B cell (primary cell): ENCODE data around the gene SOX13. TPM values are rescaled to one million over a fixed set of nuclear protein-coding genes. Genes with fewer than 3 reads are reported as not detected.

ENCODE experiments used
- ATAC-seq: fragments of 200-7000 bp; cut with Tn5 transposase; one replicate; pipeline ENCODE4 v1.10.0; 2021; ENCODE audit warnings: low read depth, mild to moderate bottlenecking, moderate number of reproducible peaks, moderate library complexity
- CTCF ChIA-PET: fragments of 350-600 bp; sonication (Branson Sonifier 250); formaldehyde crosslinking; loops from one replicate; lab custom pipeline; 2021; ENCODE audit warnings: antibody characterized with exemption, inconsistent platforms; lab: Charles Lee
- POLR2A ChIA-PET: fragments of 350-600 bp; sonication (Branson Sonifier 250); formaldehyde crosslinking; loops from one replicate; lab custom pipeline; 2021; ENCODE audit warnings: antibody characterized with exemption; lab: Charles Lee
- DNase-seq: peaks from one replicate; pipeline ENCODE4 v3.0.0; 2013
- H2AFZ ChIP-seq: 2 replicates; pipeline ENCODE4 v1.6.1; 2012; ENCODE audit warnings: mild to moderate bottlenecking, low read depth, low read length; ENCODE audit not compliant: insufficient read depth, poor library complexity, severe bottlenecking
- H3K27ac ChIP-seq, 2 donors: 1 replicate in 1 of 2; 2 replicates in 1 of 2; pipeline ENCODE4 v1.5.1; 2012 to 2013; ENCODE audit warnings: low read length in 2 of 2, mild to moderate bottlenecking in 2 of 2, moderate library complexity in 1 of 2
- H3K27me3 ChIP-seq, 4 experiments: fragments of 200-600 bp in 1 of 4; sonication (generic) in 1 of 4; replicated peaks in 1 of 4; 1 replicate in 2 of 4; 2 replicates in 2 of 4; pipeline versions ENCODE4 v1.6.1 to v1.7.0; 2013 to 2016; ENCODE audit warnings: low read length in 3 of 4, mild to moderate bottlenecking in 2 of 4, mixed read lengths in 1 of 4, moderate library complexity in 1 of 4; ENCODE audit not compliant: insufficient read depth in 4 of 4, control insufficient read depth in 3 of 4; ENCODE audit errors: control extremely low read depth in 1 of 4
- H3K36me3 ChIP-seq, 2 experiments: replicated peaks in 1 of 2; 1 replicate in 1 of 2; 2 replicates in 1 of 2; pipeline versions ENCODE4 v1.6.1 to v1.7.1; 2013; ENCODE audit warnings: low read length in 1 of 2; ENCODE audit not compliant: insufficient read depth in 2 of 2, control insufficient read depth in 1 of 2; ENCODE audit errors: control extremely low read depth in 1 of 2, extremely low read depth in 1 of 2
- H3K4me1 ChIP-seq, 2 donors: fragments of 200-600 bp in 1 of 2; sonication (generic) in 1 of 2; 1 replicate in 1 of 2; 2 replicates in 1 of 2; pipeline versions ENCODE4 v1.5.1 to v1.6.1; 2013 to 2017; ENCODE audit warnings: low read length in 2 of 2; ENCODE audit not compliant: control insufficient read depth in 2 of 2, insufficient read depth in 2 of 2
- H3K4me2 ChIP-seq: replicated peaks from 2 replicates; pipeline ENCODE3; 2012; ENCODE audit warnings: mild to moderate bottlenecking, low read depth, low read length; ENCODE audit not compliant: poor library complexity, severe bottlenecking
- H3K4me3 ChIP-seq, 5 experiments: fragments of 200-600 bp in 1 of 5; sonication (generic) in 1 of 5; 1 replicate in 3 of 5; 2 replicates in 2 of 5; pipeline versions ENCODE4 v1.5.1 to v1.7.0; 2011 to 2016; ENCODE audit warnings: low read length in 4 of 5, mild to moderate bottlenecking in 4 of 5, low read depth in 2 of 5, control low read depth in 1 of 5, moderate library complexity in 1 of 5; ENCODE audit not compliant: insufficient read depth in 1 of 5; ENCODE audit errors: control extremely low read depth in 1 of 5, extremely low read depth in 1 of 5
- H3K79me2 ChIP-seq: fragments of 200-600 bp; sonication (generic); one replicate; pipeline ENCODE4 v1.6.0; 2016; ENCODE audit warnings: low read length; ENCODE audit not compliant: control insufficient read depth, insufficient read depth
- H3K9ac ChIP-seq: fragments of 200-600 bp; sonication (generic); 2 replicates; pipeline ENCODE4 v1.6.1; 2017; ENCODE audit warnings: mild to moderate bottlenecking, low read length, moderate library complexity
- H3K9me3 ChIP-seq, 3 donors: one replicate each; pipeline versions ENCODE4 v1.6.1 to v1.7.1; 2013; ENCODE audit warnings: low read length in 2 of 3; ENCODE audit not compliant: control insufficient read depth in 2 of 3, insufficient read depth in 1 of 3; ENCODE audit errors: control extremely low read depth in 1 of 3
- H4K20me1 ChIP-seq: 2 replicates; pipeline ENCODE4 v1.6.0; 2012; ENCODE audit warnings: mild to moderate bottlenecking, low read length; ENCODE audit not compliant: insufficient read depth, control insufficient read depth, poor library complexity, severe bottlenecking
- H3K27ac Mint-ChIP-seq: one replicate; pipeline ENCODE4 v1.8.0; 2021; ENCODE audit warnings: mixed read lengths
- H3K27me3 Mint-ChIP-seq: one replicate; pipeline ENCODE4 v1.8.0; 2021; ENCODE audit warnings: mixed read lengths
- H3K4me1 Mint-ChIP-seq: one replicate; pipeline ENCODE4 v1.8.0; 2021; ENCODE audit warnings: mixed read lengths
- H3K4me3 Mint-ChIP-seq: one replicate; pipeline ENCODE4 v1.8.0; 2021; ENCODE audit warnings: mixed read lengths
- H3K9me3 Mint-ChIP-seq: one replicate; pipeline ENCODE4 v1.8.0; 2022; ENCODE audit warnings: mixed read lengths; ENCODE audit not compliant: insufficient read depth
- CTCF ChIP-seq: fragments of 200-600 bp; IDR thresholded peaks from one replicate; pipeline ENCODE4 v1.8.0; 2022; ENCODE audit warnings: antibody characterized with exemption, mild to moderate bottlenecking
- EZH2 ChIP-seq: IDR thresholded peaks from 2 replicates; pipeline ENCODE4 v1.6.1; 2012; ENCODE audit warnings: borderline replicate concordance, low read depth, mild to moderate bottlenecking, moderate library complexity, low read length; ENCODE audit not compliant: insufficient read depth, poor library complexity, severe bottlenecking
- WGBS: methylation state at CpG from one replicate; pipeline ENCODE4 v1.1.5; 2013; ENCODE audit warnings: missing lambda C conversion rate; ENCODE audit not compliant: insufficient coverage; 5-methylcytosine and 5-hydroxymethylcytosine counted together
- intact Hi-C: fragments of 100-400 bp; cut with micrococcal nuclease; formaldehyde crosslinking; loops from one replicate; pipeline ENCODE4 v1.10.0; 2022
- polyA plus RNA-seq: library from polyadenylated mRNA; depleted of rRNA; stranded (reverse); fragments of >200 nt; gene quantifications from 2 replicates; pipeline ENCODE4 v1.2.3, GENCODE V29; 2012
- total RNA-seq, 2 donors: library from RNA; stranded (reverse); fragments of 120-200 nt in 1 of 2; gene quantifications; 1 replicate in 1 of 2; 2 replicates in 1 of 2; pipeline versions ENCODE4 v1.2.3 to v1.2.4, GENCODE V29; 2013 to 2022

Gene SOX13
- total and polyA plus RNA-seq, 2 donors (not counting 1 experiment from before 2014, with no cell fraction given) = 0.15 to 1.3 TPM

- DNase-seq = no peak
- Histone ChIP-seq H2AFZ (no peak overlapping the region), H3K4me1 (no peaks in the 10 kb centered on the region), H3K79me2 (no peaks in the 10 kb centered on the region), H3K9me3 (no peaks in the 10 kb centered on the region), H4K20me1 (no peaks in the 10 kb centered on the region), H3K4me2 (no peak overlapping the region), H3K9ac (no peak overlapping the region), H3K27me3 (no peaks in the 10 kb centered on the region), H3K27ac (no peak overlapping the region), H3K4me3 (no peak overlapping the region), H3K36me3 (no peaks in the 10 kb centered on the region)
- Mint-ChIP-seq H3K4me3 (no peak overlapping the region), H3K27me3 (peaks cover 6% of the 10 kb centered on the region), H3K4me1 (peaks cover 3% of the 10 kb centered on the region), H3K27ac (peak overlapping the region; percentile 15), H3K9me3 (no peaks in the 10 kb centered on the region)
- TF ChIP-seq CTCF = no peak
- no peak for TF ChIP-seq EZH2
- CTCF ChIA-PET = no interaction called here
- WGBS = 73% methylated on average over 10 of the region's 11 CpGs
- intact Hi-C loops = no loop called here
- ATAC-seq = no peak
- POLR2A ChIA-PET = no interaction called here
Observed at GRCh38 chr1:204112876-204113730, 40.2 kb downstream of the SOX13 start.

- no peak for DNase-seq
- Histone ChIP-seq H3K79me2 (no peaks in the 10 kb centered on the region), H3K9me3 (no peaks in the 10 kb centered on the region), H3K27ac (no peak overlapping the region), H4K20me1 (no peaks in the 10 kb centered on the region), H3K36me3 (no peaks in the 10 kb centered on the region), H3K4me1 (no peaks in the 10 kb centered on the region), H3K4me2 (no peak overlapping the region), H2AFZ (no peak overlapping the region), H3K27me3 (no peaks in the 10 kb centered on the region), H3K9ac (no peak overlapping the region), H3K4me3 (no peak overlapping the region)
- TF ChIP-seq CTCF (no peak), EZH2 (no peak)
- no peak overlapping the region for H3K4me3 Mint-ChIP-seq
- ChIA-PET CTCF (no interaction called here), POLR2A (interaction anchor here (0.7 kb wide), 1 partner anchor 198 kb away, joined by 3 read pairs; no protein-coding TSS in a partner anchor)
- peaks cover 6% of the 10 kb centered on the region for H3K27me3 Mint-ChIP-seq
- intact Hi-C loops = no loop called here
- peaks cover 3% of the 10 kb centered on the region for H3K4me1 Mint-ChIP-seq
- 67% methylated on average over 1 of the region's 1 CpG for WGBS
- no peak overlapping the region for H3K27ac Mint-ChIP-seq
- no peaks in the 10 kb centered on the region for H3K9me3 Mint-ChIP-seq
- ATAC-seq = no peak
Observed at GRCh38 chr1:204113896-204114295, 41.0 kb downstream of the SOX13 start.
